HEK293 (cell line): ENCODE data around the gene RPL12.

Experiments
- CTCF ChIP-seq: fragments of 450-650 bp; formaldehyde crosslinking; IDR thresholded peaks from 2 replicates; pipeline ENCODE4 v1.5.1; 2016; ENCODE audit warnings: missing biosample characterization, missing genetic modification characterization
- REPIN1 ChIP-seq: fragments of 450-650 bp; formaldehyde crosslinking; IDR thresholded peaks from 2 replicates; pipeline ENCODE4 v1.5.1; 2017; ENCODE audit warnings: missing biosample characterization, missing genetic modification characterization, low read depth
- ZNF239 ChIP-seq: fragments of 450-650 bp; formaldehyde crosslinking; IDR thresholded peaks from 2 replicates; pipeline ENCODE4 v1.5.1; 2016; ENCODE audit warnings: missing biosample characterization, missing genetic modification characterization
- ZNF280C ChIP-seq: fragments of 450-650 bp; formaldehyde crosslinking; IDR thresholded peaks from 2 replicates; pipeline ENCODE4 v1.5.1; 2016; ENCODE audit warnings: missing biosample characterization, missing genetic modification characterization
- ZNF529 ChIP-seq: fragments of 450-650 bp; formaldehyde crosslinking; IDR thresholded peaks from 2 replicates; pipeline ENCODE4 v1.5.1; 2017; ENCODE audit warnings: missing genetic modification characterization, missing biosample characterization; ENCODE audit not compliant: insufficient replicate concordance
- ZNF530 ChIP-seq: fragments of 450-650 bp; formaldehyde crosslinking; IDR thresholded peaks from 2 replicates; pipeline ENCODE4 v1.5.1; 2016; ENCODE audit warnings: low read depth, missing biosample characterization, missing genetic modification characterization
- ZNF747 ChIP-seq: fragments of 450-650 bp; formaldehyde crosslinking; IDR thresholded peaks from 2 replicates; pipeline ENCODE4 v1.5.1; 2016; ENCODE audit warnings: missing biosample characterization, missing genetic modification characterization
- ZNF830 ChIP-seq: fragments of 450-650 bp; IDR thresholded peaks from 2 replicates; pipeline ENCODE4 v1.5.0; 2018; ENCODE audit warnings: missing biosample characterization, missing genetic modification characterization, low read depth, mild to moderate bottlenecking, moderate library complexity
- TF ChIP-seq, protein P1 (sequence below): fragments of 450-650 bp; formaldehyde crosslinking; IDR thresholded peaks from 2 replicates; pipeline ENCODE4 v1.5.1; 2016; ENCODE audit warnings: missing biosample characterization, missing genetic modification characterization, borderline replicate concordance
- TF ChIP-seq, protein P2 (sequence below): fragments of 450-650 bp; formaldehyde crosslinking; optimal IDR thresholded peaks from 2 replicates; pipeline ENCODE3; 2016; ENCODE audit warnings: missing biosample characterization, mild to moderate bottlenecking, missing genetic modification characterization

GRCh38 chr9:127448112-127448805 is 2.9 kb downstream of the RPL12 start:
- no peak for TF ChIP-seq ZNF239
- no peak for TF ChIP-seq CTCF (tag by site-specific recombination)
- TF ChIP-seq, protein P1, sequence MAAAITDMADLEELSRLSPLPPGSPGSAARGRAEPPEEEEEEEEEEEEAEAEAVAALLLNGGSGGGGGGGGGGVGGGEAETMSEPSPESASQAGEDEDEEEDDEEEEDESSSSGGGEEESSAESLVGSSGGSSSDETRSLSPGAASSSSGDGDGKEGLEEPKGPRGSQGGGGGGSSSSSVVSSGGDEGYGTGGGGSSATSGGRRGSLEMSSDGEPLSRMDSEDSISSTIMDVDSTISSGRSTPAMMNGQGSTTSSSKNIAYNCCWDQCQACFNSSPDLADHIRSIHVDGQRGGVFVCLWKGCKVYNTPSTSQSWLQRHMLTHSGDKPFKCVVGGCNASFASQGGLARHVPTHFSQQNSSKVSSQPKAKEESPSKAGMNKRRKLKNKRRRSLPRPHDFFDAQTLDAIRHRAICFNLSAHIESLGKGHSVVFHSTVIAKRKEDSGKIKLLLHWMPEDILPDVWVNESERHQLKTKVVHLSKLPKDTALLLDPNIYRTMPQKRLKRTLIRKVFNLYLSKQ (tag by site-specific recombination) = no peak
- TF ChIP-seq ZNF280C (tag by site-specific recombination) = no peak
- TF ChIP-seq ZNF747 (tag by site-specific recombination) = no peak
- no peak for TF ChIP-seq REPIN1 (tag by site-specific recombination)
- TF ChIP-seq ZNF830 (tag by site-specific recombination) = no peak
- no peak for TF ChIP-seq ZNF529 (tag by site-specific recombination)
- TF ChIP-seq ZNF530 (tag by site-specific recombination) = no peak
- TF ChIP-seq, protein P2, sequence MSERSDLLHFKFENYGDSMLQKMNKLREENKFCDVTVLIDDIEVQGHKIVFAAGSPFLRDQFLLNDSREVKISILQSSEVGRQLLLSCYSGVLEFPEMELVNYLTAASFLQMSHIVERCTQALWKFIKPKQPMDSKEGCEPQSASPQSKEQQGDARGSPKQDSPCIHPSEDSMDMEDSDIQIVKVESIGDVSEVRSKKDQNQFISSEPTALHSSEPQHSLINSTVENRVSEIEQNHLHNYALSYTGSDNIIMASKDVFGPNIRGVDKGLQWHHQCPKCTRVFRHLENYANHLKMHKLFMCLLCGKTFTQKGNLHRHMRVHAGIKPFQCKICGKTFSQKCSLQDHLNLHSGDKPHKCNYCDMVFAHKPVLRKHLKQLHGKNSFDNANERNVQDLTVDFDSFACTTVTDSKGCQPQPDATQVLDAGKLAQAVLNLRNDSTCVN (tag by site-specific recombination) = no peak
